ENCODE measurements around the gene GSN.

Gene GSN

DNA sequence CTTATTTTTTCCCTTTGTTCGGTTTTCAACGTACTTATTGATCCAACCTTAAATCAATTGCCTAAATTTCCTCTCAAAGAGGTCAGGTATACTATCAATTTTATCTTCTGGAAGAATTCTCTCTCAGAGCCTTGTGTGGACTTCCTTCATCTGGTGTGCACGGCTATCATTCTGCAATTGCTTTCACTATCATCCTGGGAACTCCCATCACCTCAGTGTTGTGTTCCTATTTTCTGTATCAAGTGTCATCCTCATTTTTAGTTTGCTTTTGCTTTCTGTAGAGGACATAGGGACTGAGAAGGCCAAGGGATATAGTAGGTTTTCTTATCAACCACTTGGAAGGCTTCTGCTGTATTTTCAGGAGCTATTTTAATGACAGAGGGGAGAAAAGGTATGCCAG is 90.8 kb downstream of the GSN start:
- peak; percentile 43 for DNase-seq

DNA sequence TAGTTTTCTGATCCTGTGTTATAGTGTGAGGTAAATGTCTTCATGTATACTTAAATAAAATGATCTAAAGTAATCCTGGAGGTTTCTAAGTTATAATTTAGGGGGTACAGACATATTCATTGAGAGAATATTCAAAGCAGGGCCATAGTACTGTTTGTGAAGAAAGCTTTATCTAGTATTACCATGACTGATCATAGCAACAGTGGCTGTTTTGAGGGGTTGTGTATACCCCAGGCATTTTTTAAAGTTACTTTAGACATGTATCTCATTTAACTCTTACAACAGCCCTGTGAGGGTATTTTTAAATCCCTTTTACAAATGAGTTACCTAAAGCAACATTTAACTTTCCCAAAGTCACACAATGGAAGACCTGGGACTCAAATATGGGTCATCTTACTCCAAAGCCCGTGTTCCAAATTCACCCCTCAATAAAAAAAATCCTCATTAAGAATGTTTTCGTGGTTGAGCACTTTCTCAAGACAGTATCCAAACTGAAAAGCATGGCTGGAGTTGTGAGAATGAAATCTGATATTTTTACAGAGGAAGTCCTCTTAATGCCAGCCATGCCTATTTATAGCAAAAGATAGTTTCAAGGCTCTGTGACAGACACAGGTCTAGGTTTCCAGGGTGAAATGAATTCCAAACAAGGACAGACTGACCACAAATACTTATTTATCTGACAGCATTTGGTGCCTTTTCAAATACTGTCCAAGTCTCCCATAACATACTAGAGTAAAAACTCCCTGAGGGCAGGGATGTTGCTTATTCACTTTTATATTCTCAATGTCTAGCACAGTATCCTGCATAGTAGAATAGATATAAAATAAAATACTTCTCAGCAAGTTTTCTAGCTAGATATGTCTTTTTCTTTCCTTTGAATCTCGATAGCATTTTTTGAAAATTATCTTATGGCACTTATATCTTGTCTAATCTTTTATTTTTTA is 91.7 kb downstream of the GSN start:
- DNase-seq: no peak

DNA sequence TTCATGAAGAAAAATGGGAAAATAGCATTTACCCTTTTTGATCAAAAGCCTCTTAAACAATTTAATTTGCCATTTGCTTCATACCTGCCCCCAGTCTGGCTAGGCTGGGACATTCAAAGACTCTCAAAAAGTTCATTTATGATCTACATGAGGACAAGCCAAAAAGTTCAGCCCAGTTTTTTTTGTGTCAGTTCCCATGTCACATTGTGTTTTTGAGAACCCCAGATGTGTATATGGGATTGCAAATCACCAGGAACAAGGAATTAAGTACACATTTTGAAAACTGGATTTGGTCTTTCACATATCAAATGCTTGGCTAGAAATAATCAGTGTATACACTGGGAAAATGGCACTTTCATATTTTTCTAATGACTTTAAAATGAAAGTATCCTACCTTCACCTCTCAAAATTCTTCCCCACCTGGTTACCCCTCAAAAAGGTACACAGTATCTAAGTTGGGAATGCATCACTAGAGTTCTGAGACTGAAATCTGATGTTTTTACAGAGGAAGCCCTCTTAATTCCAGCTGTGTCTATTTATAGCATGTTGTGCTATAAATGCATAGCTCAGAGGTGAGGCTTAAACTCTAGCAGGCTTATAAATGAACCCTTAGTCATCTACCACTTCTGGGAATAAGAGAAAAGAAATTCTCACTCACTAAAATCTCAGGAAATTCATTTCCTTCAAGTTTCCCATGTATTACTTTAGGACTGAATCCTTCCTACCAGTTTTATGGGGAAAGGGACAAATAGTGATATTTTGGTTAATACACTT is 92.8 kb downstream of the GSN start:
- no peak for DNase-seq

GRCh38 chr9:121362813-121363621 is 95.1 kb downstream of the GSN start:
- no peak for DNase-seq

DNA sequence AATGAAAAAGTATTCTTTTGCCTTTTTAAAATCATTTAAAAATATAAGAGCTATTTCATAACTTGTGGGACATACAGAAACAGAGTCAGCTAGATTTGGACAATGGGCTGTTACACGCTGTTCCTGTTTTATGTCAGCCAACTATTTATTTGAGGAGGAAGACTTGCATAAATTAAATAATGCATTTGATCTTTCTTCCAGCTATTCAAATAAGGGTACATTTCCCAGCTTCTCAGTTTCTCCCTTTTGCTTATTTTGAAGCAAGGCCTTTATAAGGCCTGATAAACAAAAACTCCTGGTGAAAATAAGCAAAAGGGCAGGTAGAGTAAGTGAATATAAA is 95.6 kb downstream of the GSN start:
- DNase-seq: no peak

DNA sequence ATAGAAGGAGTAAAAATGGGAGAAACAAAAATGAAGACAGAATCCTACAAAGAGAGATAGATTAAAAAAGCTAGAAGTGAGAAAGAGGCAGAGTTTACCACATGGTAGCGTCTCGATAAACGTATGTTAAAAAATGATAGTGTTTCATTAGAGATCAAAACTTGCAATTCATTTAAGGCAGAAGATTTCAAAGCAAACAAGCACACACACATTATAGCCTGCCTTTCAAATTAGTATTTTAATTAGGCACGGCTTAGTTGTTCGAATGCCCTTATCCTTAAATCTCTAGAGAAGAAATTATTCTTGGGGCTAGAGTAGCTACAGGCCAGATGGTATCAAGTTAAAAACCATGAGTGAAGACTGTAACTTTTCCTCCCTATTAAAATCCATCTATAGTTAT is 96.1 kb downstream of the GSN start:
- no peak for DNase-seq

DNA sequence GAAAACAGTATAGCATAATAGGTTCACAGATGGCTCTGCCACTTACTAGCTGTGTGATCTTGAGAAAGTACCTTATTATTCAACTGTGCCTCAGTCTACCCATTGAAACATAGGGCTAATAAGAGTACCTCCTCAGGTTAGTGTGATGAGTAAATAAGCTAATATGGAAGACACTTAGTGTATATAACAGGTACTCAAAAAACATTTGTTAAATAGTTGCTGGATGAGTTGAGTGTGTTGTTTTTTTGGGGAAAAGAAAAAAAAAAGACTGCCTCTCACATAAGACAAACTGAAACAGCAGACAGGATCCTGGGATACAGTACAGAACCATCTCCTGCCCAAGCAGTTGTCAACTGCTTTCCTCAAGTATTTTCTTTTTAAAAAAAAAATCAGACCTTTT is 96.9 kb downstream of the GSN start:
- DNase-seq: no peak

DNA sequence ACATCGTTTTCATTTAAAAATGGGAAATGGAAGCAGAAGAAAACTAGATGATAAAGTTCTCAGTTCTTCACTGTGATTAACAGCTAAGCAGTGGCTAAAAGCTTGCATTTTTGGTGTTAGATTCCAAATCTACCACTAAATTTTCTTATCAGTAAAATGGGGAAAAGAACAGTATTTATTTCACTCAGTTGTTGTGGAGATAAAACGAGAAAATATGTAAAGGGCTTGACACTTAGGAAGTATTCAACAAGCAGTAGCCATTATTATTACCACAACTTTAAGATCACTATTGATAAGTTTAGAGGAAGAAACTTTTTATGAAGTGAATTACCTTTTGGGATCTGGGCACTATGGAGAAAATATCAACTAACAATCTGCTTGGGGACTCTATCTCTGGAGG is 97.6 kb downstream of the GSN start:
- no peak for DNase-seq

DNA sequence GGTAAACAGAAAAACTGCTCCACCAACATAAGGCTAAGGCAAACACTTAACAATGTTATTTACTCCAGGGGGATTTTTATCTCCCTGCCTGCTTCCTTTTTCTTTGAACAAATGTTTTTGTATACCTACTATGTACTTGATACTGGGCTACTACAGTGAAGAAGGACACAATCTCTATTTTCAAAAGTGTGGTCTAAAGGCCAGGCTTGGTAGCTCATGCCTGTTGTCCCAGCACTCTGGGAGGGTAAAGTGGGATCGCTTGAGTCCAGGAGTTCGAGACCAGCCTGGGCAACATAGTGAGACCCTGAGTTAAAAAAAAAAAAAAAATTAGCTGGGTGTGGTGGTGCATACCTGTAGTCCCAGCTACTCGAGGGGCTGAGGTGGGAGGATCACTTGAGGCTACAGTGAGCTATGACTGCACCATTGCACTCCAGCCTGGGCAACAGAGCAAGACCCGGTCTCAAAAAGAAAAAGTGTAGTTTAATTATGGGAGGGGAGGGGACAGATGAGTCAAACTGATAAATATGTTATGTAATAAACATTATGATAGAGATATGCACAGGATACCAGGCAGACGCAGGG is 98.7 kb downstream of the GSN start:
- no peak for DNase-seq

DNA sequence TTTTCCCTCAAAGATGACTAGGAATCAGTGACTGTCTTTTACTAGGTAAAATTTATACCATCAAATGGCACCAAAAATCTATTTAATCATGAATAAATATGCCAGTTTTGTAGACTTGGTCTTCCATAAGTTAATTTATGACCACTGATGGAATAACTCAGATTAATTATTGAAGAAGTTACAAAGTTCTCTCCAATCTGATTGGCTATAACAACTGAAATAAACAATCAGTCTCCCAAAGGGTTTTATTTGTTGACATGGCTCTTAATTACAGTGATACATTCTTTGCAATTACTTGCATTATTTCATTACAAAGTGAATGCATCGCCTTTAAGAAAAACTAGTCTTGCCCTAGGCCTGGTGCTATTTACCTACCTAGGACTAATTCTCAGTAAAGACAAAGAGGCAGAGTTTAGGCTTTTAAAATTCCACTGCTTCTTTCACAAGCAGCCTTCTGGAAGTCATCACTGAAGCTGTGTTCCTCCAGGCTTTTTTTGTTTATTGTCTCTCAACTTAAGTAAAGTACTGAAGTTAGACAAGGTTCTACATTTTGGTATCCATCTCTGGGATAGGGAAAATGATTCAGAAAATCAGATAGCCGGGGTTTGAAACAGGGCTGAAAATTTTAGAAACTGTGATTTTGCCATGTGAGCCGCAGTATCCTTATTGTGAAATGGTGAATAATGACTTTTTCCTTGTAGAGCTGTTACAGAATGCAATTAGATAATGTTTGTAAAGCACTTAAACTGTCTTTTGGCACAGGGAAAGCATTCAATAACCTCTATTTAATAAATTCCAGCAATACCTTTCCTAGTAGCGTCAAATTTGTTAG is 99.6 kb downstream of the GSN start:
- DNase-seq: no peak

DNA sequence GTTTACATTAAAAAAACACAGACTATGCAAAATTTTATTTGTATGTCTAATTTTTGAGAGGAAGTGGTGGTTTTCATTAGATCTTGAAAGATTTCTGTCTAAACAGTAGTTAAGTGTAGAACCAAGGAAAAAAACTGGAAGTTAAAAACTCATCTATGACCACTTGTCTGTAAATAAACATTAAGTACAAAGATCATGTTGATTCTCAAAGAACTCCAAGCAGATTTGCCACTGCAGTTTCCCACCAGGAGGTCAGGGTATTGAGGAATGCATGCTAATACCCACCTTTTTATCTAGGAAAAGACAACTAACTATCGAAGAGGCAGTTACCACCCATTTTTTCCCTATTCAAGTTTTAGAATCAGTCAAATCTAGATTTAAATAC is 100.2 kb downstream of the GSN start:
- no peak for DNase-seq

GRCh38 chr9:121368745-121369144 is 100.8 kb downstream of the GSN start:
- peak; percentile 50 for DNase-seq

DNA sequence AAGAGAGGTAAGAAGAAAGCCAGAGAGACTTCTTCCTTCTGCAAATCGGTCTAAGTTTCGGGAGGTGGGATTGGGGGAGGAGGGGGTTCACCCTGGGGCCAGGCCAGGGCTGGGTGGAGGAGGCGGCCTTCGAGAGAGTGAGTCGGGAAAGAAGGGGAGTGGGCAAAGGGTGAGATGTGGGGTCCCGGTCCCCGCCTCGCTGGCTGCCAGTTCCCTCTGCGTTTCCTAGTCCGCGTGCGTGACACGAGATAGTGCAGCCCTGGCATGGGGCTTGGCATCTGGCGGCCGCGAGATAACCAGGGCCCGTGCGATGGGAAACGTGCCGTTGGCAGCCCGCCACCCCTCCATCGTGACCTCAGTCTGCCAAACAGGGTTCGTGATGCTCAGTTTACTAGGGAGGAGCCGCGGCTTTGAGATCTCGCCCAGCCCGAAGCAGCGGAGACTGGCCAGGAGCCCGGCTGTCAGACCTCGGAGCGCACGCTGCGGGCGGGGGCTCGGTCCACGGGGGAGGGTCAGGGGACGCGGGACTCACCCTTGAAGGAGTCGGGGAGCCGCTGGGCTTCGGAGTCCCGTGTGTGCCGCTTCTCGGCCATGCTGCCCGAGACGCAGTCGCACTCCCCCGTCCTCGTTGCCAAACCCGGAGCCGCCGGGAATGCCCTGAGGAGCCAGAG is 101.8 kb downstream of the GSN start, which contains the start of gene STOM:
STOM (minus strand) TSS at position 656 of the 671 bp plus-strand sequence; CDS start at position 593, 63 bp downstream.
- no peak for DNase-seq

DNA sequence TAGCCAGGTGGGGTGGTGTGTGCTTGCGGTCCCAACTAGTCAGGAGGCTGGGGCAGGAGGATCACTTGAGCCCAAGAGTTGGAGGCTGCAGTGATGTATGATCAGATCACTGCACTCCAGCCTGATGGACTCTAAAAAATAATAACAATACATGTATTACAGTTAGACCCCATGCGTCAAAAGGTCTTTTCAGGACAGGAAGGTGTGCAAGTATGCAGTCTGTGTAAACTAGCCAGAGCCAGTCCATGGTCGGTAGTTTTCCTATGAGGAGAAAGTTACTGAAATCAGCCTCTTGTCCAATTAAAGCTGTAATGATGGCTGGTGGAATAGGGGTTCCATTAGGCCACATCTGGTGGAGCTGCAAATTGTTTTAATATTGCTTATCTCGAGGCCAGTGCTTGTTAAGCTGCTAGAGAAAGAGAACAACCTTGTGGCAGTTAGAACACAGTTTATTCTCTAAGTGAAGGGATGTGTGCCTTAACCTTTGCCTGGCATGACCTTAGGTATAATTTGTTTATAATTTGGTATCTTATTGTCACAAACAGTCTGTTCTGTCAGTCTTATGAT is 103.6 kb downstream of the GSN start:
- DNase-seq: no peak

GRCh38 chr9:121372239-121373010 is 104.5 kb downstream of the GSN start:
- DNase-seq: no peak

DNA sequence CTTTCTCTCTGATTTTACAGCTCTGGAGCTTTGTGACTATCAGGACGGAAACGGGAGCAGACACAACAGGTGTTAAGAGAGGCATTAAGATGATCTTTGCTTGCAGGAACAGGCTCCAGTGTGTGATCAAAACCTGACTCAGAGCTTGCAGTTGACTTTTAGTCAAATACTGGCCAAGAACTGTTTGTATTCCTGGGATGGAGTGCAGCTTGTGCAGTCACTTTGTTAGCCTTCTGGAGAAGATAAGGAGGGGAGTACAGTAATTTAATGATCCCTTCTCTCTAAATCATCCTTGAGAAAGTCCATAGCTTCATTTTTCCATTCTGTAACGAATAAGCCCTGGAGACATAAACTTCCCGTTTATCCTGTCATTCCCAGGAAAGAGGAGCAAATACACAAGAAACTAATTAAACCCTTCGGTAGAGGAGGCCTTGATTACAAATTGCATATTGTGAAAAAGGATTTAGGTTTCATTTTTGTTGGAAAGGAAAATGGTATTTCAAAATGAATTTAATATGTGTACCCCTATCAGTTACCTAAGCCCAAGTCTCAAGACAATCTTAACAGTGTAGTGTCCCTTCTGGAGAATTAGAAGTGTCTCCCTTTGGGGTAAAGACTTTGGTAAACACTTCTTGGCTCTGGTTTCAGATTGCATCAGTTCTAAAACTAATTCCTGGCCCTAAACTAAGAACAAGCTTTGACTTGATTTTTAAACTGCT is 105.2 kb downstream of the GSN start:
- DNase-seq: no peak

DNA sequence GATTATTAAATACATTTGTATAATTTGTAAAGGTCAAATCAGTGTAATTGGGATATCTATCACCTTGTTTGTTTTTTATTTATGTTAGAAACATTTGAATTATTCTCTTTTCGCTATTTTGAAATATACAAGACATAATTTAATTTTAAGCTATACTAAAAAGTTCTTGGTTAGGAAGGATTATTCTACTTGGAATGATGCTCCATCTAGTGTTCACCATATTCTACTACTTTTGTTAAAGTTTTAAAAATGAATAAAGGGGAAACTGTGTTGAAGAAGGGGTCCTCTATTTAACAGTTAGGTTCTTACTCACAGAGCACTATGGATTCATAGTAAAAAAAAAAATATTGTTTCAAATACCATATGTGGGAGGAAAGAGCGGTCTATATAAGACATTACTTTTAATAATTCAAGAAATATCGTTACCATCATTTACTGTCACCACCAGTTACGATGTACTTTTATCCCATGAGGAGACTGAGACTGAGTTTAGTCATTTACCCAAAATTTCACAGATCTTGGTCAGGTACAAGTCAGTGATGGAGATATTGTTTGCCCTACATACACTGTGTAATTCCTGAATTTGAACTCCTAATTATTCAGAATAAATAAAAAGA is 108.4 kb downstream of the GSN start:
- no peak for DNase-seq

DNA sequence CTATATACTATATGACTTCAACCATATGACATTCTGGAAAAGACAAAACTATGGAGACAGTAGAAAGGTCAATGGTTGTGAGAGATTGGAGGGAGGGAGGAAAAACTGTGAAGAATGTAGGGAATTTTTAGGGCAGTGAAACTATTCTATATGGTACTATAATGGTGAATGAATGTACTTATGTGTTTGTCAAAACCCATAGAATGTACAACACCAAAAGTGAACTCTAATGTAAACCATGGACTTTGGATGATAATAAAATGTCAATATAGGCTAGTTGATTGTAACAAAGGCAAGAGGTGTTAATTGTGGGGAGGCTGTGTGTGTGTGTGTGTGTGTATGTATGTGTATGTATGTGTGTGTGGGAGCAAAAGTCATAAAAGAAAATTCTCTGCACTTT is 112.9 kb downstream of the GSN start:
- no peak for DNase-seq
